GM12873 (cell line): ENCODE data around the gene CYB5R4.

ENCODE experiments used
- CTCF ChIP-seq: IDR thresholded peaks from 2 replicates; pipeline ENCODE4 v1.5.1; 2012; ENCODE audit warnings: low read depth, mild to moderate bottlenecking, moderate library complexity, low read length, control low read depth; ENCODE audit not compliant: insufficient read depth; ENCODE audit errors: missing control alignments

The CYB5R4 gene

GRCh38 chr6:83954371-83954770 is 94.9 kb downstream of the CYB5R4 start:
- TF ChIP-seq CTCF, result no peak

- no peak for TF ChIP-seq CTCF
These were observed 98.8 kb downstream of the CYB5R4 start for GRCh38 chr6:83958241-83958685.

- TF ChIP-seq CTCF, result no peak
These were observed 101.2 kb downstream of the CYB5R4 start for GRCh38 chr6:83960664-83961063.

GRCh38 chr6:83962582-83962981 is 103.1 kb downstream of the CYB5R4 start:
- TF ChIP-seq CTCF, result no peak

- no peak for TF ChIP-seq CTCF
These were observed 107.0 kb downstream of the CYB5R4 start for GRCh38 chr6:83966539-83966938.

- TF ChIP-seq CTCF, result no peak
These were observed 111.1 kb downstream of the CYB5R4 start for GRCh38 chr6:83970582-83970981.

GRCh38 chr6:83974409-83975050 is 115.0 kb downstream of the CYB5R4 start:
- no peak for TF ChIP-seq CTCF
